GM18909 (cell line): ENCODE measurements around the gene CDR2L.

ENCODE experiments used
- ATAC-seq: cut with Tn5 transposase; IDR thresholded peaks from one replicate; pipeline ENCODE4 v1.9.1; 2021; ENCODE audit warnings: mild to moderate bottlenecking; ENCODE audit not compliant: unreplicated experiment, poor library complexity

Gene CDR2L

GRCh38 chr17:74987418-74987908, at the start of gene CDR2L:
Gene CDR2L, plus strand, starts transcription at chr17:74987632. Its CDS starts 412 bp downstream, at chr17:74988044.
- ATAC-seq, result peak; percentile 85

DNA sequence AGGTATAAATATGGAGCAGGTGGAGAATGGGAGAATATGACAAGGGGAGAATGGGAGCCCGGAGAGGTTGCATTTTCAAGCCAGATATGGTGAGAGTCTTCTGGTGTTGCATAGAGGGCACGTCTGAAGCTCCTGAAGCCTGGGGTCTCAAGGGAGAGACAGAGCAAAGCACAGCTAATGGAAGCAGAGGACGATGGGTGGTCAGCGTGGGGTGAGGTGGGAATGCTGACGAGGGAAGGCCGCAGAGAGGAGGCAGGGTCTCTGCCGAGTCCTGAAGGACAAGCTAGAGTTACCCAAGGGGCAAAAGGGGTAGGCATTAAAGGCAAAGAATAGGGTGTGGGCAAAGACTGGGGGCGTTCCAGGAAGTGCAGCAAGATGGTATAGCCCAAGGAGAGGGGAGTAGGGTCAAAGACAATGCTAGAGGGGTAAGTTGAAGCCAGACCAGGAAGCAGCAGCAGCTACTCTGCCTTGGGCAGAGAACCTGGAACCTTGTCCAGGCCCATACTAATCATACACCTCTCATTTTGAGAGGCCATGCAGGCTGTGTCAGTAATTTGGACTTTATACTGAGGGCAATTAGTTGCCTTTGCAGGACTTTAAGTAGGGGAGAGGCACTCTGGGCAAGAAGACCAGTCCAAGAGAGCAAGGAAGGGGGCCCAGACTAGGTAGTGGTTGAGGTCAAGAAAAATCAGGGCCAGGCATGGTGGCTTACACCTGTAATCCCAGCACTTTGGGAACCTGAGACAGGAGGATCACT, 49.1 kb upstream of the CDR2L start:
- no peak for ATAC-seq

- no peak for ATAC-seq
Measured at GRCh38 chr17:74939534-74939933, 47.9 kb upstream of the CDR2L start.

- no peak for ATAC-seq
Measured at GRCh38 chr17:74941128-74941725, 46.2 kb upstream of the CDR2L start.

DNA sequence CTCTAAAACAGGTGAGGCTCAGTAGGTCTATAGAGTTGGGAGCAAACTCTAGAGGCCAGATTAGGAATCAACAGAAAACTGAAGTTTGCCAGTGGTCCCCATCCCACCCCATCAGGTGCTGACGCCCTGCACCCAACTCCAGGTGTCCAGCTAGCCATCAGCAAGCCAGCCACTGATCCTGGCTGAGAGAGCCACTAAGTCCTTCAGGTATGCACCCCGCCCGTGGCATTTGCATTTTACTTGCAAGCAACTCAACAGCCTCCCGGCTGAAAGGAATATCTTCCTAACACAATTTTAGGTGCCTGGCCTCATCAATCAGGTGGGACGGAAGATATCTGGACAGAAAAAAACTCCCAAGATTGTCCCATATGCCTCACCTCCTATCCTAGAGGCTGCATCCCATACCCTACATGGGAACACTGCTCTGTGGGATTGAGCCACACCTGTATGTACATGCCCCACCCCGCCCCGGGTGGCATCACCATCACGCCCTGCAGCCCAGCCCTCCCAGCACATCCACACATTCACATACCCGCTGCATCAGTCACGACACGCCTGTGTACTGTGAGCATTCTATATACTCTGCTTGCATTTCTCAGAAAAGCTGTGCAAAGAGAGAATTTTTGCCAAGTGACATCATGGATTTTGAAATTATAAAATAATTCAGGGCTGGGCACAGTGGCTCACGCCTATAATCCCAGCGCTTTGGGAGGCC, 43.5 kb upstream of the CDR2L start:
- ATAC-seq, result no peak

DNA sequence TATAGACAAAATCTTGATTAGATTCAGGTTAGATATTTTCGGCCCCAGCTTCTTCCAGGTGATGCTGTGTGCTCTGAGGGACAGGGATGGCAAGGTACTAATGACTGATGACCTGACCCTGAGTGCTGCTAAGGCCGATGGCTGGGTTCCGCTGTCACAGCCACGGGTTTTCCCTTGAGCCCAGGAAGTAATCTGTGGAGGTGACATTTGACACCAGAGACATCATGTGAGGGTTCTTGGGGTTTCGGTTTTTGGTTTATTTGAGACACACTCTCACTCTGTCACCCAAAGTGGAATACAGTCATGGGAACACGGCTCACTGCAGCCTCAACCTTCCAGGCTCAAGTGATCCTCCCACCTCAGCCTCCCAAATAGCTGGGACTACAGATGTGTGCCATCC, 41.9 kb upstream of the CDR2L start:
- no peak for ATAC-seq

DNA sequence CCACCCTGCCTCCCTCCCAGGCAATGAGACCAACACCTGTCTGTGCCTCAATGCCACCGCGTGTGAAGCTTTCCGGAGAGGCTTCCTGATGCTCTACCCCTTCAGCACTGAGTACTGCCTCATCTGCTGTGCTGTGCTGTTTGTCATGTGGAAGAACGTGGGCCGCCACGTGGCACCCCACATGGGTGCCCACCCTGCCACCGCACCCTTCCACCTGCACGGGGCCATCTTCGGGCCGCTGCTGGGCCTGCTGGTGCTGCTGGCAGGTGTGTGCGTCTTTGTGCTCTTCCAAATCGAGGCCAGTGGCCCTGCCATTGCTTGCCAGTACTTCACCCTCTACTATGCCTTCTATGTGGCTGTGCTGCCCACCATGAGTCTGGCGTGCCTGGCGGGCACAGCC, 40.8 kb upstream of the CDR2L start:
- no peak for ATAC-seq

GRCh38 chr17:74947041-74947754, 40.2 kb upstream of the CDR2L start:
- no peak for ATAC-seq

DNA sequence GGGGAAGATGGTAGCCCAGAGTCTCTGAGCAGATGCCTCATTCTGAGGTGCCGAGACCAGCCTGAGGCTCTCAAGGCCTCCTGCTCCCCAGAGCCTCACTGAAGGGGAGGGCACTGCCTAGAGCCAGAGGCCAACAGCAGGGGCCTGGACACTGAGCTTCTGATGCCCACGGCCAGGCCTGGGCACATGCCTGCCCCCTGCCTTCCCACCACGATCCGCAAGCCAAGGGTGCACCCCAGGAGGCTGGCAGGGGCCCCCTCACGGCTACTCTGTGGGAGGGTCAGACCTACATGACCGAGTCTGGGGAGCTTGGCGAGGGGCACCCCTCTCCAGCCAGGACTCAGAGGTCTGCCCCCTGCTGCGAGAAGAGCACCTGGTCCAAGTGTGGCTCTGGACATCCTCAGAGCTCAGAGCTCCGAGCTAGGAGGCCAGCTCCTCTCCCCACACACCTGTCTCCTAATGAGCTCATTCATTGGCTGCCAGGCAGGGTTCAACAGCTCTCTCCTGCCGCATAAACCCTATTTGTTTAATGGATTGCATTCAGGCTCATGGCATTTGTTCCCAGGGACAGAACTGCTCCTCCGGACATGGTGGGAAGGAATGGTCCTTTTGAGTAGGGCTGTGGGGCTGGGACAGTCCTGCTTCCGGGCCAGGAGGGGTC, 37.8 kb upstream of the CDR2L start:
- ATAC-seq, result no peak

DNA sequence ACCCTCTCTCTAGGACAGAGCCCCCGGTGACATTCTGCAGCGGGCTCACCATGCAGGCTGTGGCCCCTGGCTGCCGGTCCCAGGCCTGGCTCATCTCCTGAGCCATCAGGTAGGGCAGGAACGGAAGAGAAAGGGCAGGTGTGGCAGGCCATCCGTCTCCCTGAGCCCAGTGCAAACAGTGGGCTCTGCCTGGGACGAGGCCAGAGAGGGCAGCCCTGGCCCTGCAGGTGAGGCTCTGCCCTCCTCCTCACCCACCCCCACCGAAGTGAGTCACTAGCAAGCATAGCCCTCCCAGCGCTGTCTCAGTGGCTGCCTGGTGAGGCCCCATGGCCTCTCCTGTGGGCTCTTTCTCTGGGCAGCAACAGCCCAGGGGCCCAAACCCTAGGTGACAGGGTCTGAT, 37.2 kb upstream of the CDR2L start:
- no peak for ATAC-seq

DNA sequence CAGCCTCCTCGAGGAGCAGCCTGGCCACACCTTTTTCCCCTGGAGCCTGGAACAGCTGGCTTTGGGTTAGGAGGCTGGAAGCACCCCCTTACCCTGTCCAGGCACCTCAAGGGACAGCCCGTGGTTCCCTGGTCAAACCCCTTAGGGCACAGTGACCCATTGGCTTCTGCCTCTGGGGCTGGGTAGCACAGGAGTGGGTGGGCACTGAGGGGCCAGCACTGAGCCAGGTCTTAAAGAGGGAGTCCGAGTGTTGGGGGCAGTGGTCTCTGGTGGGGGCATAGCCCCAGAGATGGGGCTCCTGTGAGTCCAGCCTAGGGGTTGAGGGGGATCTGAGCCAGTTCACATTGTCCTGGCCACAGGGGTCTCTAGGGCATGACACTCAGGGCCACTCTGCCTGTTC, 36.4 kb upstream of the CDR2L start:
- no peak for ATAC-seq

GRCh38 chr17:74951680-74952421, 35.6 kb upstream of the CDR2L start:
- no peak for ATAC-seq

DNA sequence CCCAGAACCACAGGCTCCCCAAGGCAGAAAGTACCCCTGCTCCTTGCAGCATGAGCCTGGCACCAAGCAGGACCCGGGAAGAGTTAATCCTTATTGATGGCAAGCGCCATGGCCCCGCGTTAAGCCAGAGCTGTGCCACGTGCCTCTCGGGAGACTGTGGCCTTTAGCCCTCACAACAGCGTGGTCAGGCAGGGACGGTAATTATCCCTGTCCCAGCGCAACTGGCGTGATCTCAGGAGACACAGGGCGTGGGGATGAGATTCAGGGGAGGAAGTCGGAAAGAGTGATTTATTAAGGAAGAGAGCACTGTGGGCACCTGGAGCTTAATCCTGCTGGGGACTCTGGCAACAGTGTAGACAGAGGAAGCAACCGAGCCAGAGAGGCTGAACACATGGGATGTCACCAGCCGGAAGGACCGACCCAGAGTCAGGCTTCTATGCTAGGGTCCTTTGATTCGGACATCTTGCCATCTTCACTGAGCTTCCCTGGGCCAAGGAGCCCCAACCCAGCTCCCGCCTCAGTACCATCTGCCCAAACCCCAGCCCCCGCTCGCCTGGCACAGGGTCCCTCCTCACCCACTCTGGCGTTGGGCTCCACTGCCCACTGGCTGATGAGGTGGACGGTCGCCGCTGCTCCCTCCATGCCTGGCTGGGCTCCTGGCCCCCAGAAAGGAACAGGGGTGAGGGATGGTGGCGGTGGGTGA, 34.9 kb upstream of the CDR2L start:
- ATAC-seq, result no peak

- no peak for ATAC-seq
Measured at GRCh38 chr17:74953134-74953687, 34.2 kb upstream of the CDR2L start.

- ATAC-seq, result no peak
Measured at GRCh38 chr17:74954115-74954514, 33.3 kb upstream of the CDR2L start.

- no peak for ATAC-seq
Measured at GRCh38 chr17:74954665-74955421, 32.6 kb upstream of the CDR2L start.

DNA sequence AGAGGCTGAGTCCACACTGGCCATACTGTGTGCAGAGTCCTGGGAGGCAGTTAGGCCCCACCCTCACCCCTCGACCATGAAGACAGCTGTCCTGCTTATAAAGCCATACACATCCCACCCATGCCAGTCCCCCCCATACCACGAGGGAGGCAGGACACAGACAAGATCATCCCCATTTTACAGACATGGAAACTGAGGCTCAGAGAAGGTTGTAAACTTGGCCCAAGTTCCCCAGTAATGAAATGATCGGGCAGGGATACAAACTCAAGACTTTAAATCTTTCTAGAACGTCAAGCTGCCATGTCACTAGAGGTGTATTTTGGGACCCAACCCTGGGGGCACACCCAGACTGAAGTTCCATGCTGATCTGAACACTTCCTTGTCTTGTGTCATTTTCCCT, 31.3 kb upstream of the CDR2L start:
- ATAC-seq, result no peak
